Activated naive CD4-positive, alpha-beta T cell treated with Interleukin-2 at 50 U/mL for 16 hours (primary cell): ENCODE data around the gene FGD4.

ENCODE experiments used
- DNase-seq: peaks from one replicate; pipeline ENCODE4 v3.0.0-alpha.2; 2020

Gene FGD4

DNA sequence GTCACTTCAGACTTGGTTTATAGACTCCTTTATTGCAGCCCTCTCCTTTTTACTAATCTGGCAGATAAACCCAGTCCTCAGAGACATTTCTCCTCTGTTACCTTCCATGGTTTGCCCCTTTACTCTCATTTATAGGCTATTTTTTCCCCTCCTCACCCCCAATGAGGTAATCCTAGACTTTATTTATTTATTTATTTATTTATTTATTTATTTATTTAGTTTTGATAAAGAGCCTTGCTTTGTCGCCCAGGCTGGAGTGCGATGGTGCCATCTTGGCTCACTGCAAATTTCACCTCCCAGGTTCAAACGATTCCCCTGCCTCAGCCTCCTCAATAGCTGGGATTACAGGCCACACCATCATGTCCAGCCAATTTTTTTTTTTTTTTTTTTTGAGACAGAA, 8.4 kb downstream of the FGD4 start:
- DNase-seq: no peak

DNA sequence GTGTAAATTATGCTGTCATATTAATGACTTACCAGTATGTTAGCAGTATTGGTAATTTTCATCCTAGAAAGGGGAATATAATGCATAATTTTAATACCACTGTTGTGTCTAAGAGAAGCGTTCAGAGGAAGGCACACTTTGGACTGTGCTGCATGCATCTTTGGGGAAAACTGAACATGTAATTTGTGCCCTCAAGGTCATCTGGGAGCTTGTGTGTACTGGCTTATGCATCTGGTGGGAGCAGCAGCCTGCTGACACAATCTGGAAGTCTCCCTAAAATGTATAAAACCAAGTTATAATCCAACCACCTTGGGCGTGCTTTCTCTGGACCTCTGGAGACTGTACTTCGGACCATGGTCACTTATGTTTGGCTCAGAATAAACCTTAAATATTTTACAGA, 14.1 kb downstream of the FGD4 start:
- DNase-seq: no peak

DNA sequence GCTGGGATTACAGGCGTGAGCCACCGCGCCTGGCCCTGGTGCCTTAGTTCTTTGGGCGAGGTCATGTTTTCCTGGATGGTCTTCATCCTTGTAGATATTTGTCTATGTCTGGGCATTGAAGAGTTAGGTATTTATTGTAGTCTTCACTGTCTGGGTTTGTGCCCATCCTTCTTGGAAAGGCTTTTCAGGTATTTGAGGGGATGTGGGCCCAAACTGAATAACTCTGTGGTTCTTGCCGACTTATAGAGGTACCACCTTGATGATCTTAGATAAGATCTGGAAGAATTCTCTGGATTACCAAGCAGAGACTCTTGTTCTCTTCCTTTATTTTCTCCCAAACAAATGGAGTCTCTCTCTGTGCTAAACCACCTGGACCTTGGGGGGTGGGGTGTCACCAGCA, 18.9 kb downstream of the FGD4 start:
- no peak for DNase-seq

DNA sequence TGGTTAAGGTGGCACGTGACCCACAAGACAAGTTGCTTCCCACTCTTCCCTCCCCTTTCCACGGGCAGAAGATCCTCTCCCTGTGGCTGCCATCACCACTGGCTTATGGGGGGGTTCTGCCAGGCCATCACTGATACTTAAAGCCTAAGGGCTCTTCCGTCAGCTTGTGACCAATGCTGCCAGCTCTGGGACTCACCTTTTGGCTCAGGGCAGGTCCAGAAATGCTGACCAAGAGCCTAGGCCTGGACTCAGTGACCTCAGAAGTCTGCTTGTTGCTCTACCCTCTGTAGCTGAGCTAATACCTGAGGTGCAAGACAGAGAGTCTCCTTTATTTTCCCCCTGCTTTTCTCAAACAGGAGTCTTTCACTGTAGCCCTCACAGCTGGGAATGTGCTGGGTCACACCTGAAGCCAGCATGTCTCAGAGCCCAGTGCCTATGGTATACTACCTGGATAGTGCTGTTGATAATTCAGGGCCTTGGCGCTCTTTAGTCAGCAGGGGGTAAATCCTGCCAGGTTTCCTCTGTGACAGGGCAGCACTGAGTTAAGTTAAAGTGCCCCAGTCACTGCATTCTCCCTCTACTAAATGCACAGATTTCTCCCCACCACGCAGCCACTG, 19.7 kb downstream of the FGD4 start:
- no peak for DNase-seq

DNA sequence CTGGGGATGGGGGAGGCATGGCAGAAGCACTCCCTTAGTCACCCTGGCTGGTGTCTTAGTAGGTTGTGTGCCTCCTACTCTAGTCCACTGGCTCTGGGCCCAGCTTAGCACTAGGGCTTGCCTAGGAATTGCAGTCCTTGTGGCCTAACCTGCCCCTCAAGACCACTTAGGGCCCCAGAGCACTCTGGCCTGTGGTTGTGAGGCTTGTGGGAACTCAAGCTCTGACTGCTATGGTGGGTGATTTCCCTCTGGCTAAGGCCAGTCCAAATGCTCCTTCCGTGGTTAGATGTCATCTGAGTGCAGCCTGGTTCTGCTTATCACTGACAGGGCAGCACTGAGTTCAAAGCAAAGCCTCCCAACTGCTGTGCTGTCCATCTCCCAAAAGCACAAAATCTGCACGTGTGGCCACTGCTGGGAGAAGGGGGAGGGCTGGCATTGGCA, 20.2 kb downstream of the FGD4 start:
- no peak for DNase-seq

DNA sequence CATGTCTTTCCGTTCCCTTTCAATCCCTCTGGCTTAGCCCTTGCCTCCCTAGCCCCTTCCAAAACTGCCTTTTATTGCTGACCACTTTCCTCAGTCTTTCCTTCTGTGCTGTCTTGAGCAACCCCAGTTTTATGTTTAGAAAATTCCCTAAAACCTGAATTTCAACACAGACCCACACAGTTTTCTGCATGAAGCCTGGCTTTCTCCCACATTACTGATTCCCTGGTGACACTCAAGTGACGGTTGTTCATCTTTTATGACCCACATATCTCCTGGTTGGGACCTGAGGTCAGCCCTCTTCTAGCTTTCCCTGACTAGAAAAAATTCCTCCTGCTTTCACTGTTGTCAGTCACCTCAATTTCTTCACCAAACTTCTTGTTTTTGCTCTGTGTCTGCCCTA, 21.0 kb downstream of the FGD4 start:
- no peak for DNase-seq

DNA sequence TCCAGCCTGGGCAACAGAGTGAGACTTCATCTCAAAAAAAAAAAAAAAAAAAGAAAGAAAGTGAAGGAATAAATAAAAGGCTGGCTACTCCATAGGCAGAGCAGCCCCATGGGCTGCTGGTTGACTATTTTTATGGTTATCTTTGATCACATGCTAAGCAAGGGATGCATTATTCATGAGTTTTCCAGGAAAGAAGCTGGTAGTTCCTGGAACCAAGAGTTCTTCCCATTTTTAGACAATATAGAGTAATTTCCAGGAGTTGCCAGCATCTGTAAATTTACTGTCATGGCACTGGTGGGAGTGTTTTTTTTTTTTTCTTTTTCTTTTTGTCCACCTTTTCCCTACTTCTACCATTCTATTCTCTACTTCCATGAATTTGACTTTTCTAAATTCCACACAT, 24.2 kb downstream of the FGD4 start:
- no peak for DNase-seq

DNA sequence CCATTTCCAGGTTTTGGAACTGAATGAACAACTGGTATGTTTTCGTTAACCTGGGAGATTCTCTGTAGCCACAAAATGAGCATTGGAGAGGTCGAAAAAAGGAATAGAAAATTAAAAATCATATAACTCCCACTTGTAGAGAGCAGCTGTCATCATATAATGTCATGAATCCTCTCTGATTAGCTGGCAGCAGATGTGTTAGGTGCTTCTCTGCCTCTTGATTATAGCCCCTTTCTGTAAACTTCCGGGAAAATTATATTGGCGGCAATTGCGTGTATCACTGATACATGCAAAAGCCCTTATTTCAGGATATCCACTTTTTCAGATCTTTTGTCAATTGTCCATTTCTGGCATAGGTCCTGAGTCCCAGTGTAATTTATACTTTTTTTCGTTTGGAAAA, 31.7 kb downstream of the FGD4 start:
- DNase-seq: no peak

DNA sequence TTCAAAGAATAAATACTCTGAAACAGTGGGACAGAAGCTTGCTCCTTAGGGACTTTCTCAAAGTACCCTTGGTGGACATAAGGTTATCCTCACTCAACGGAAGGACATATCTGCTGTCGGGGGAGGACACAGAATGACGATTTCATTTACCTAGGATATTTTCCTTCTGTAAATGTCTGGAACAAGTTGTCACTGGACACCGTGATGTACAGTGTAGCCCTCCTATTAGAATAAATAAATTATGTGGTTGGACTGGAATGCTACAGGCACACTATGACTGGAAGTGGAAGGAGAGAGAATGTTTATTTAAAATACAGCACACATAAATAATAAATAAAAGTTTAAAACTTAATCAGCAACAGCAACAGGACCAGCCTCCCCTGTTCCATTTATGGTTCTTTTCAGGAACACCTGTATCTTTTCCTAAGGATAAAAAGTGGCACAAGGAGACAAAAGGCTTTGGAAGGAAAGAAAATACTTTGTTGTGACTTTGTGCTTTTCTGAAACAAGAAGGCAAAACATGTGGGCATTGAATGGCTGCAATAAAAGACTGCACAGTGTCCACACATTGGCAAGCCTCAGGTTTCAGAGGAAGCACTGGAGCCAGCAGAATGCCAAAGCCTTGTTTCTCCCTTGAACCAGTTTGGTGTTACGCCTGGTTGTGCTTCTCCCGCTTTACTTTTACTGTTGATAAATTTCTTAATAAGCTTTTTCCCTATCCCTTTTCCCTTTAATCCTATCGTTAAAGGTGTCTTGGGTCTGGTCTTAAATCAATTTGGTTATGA, 36.8 kb downstream of the FGD4 start:
- no peak for DNase-seq

DNA sequence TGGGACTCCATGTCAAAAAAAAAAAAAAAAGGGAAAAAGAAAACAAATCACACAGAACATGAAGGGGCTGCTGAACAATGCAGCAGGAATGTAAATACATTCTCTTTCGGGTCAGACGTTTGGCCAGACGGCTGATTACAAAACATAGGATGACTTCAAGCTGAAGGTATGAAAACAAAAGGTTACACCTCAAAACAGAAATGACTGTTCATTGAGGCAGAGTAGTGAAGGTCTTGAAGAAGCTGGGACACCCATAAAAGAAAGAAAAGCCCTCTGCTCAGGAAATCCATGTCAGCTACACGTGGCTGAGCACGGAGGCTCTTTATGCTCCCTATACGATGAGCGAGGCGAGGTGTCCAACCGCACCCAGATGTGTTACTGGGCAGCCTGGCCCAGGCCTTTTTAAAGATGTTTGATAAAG, 37.7 kb downstream of the FGD4 start:
- no peak for DNase-seq

DNA sequence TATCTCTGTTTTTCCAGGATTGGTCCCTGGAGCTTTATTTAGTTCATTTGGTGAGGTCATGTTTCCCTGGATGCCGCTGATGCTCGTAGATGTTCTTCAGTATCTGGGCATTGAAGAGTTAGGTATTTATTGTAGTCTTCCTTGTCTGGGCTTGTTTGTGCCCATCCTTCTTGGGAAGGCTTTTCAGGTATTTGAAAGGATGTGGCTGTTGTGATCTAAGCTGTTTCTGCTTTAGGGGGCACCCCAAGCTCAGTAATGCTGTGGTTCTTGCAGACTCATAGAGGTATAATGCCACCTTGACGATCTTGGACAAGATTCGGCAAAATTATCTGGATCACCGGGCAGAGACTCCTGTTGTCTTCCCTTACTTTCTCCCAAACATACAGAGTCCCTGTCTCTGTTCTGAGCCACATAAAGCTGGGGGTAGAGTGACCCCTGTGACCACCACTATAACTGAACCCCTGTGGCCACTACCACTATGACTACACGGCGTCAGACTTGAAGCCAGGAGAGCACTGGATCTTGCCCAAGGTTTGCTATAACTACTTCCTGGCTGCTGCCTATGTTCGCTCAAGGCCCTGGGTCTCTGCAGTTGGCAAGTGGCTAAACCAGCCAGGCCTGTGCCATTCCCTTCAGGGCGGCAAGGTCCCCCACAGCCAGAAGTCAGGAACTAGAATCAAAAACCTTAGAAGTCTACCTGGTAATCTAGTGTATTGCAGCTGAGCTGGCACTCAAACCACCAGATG, 40.9 kb downstream of the FGD4 start:
- no peak for DNase-seq

DNA sequence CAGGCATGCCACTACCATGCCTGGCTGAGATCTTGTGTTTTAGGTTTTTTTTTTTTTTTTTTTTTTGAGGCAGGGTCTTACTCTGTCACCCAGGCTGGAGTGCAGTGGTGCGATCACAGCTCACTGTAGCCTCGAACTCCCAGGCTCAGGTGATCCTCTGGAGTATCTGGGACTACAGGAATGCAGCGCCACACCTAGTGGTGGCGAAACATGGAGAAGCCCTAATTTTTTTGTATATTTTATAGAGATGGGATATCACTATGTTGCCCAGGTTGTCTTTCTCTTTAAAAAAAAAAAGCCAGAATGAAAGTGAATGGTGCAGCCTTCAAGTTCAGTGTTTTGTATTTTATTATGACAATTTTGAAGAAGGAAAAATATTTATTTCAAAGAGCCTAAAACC, 44.1 kb downstream of the FGD4 start:
- no peak for DNase-seq

DNA sequence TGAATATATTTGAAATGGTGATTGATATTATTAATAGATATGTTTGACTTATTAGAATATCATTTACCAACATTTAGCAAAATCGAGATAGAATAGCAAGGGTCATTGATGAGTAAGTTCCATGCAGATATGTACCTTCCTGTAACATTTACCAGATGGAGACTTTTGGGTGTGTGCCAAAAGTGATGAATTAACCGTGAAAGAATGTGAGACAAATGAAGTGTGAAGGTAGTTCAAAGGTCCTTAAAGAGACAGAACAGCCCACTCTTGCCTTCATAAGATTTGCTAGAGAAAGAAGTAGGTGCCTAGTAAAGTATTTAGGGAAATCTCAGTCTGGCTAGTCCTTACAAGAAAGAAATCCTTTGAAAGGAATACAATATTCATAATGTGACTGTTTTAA, 45.5 kb downstream of the FGD4 start:
- DNase-seq: no peak

DNA sequence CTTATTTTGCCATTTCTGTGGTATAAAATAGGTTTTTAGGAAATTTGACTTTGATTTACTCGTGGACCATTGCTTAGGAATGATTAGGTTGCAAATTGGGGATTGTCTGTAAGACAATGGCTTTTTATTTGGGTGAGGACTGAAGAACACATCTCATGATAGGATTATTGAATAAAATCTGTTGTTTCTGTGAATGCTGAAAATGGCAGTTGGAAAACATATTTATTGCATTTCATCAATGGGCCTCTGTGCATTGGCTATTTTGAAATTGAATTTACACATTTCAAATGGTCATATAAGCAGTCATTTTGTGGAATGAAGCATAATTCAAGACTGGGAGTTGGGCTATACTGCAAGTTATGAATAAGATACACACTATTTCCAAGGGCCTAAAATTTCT, 46.0 kb downstream of the FGD4 start:
- no peak for DNase-seq

DNA sequence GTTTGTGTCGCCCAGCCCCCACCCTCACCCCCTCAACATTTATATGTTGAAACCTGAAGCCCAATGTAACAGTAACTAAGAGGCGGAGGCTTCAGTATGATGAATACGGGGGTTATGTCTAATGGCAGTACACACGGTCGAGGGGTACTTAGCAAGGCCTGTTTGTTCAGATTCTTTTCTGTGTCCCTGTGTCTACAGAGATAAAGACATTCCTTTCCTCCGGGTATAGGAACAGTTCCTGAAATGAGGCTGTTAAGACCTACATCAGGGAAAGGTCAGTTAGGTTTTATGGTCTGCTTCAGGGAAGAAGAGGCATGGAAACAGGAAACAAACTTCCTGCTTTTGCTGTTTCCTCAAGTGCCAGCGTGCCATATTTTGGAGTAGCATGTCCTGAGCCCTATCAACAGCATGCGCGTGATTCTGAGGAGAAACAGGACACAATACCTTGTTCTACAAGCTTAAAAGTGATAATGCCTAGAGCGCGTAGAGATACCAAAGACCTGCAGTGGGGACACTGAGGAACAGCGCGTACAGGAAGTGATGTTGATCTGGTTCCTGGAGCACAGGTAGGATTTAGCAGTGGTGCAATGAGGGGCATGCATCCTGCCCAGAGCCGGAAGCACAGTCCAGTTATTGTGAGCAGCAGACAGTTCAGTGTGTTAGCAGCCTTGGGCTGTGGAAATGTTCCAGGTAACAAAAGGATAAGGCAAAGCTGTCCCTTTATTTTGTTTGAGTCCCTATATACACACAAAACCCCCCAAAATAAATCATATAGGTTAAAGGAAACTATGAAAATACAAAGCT, 47.2 kb downstream of the FGD4 start:
- no peak for DNase-seq

DNA sequence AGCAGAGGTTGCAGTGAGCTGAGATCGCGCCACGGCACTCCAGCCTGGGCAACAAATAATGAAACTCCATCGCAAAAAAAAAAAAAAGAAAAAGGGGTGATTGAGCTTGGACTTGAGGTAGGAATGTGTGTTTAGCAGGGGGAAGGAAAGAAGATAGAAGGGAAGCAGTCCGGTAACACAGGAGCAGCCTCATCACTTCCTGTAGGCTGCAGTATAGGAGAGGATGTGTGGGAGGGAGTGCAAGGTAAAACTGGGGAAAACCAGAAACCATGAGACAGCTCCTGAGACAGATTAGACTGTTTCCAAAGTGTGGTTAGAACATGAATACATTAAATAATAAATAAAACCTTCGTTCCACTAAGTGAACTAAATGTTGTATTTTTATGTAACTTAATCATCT, 49.2 kb downstream of the FGD4 start:
- DNase-seq: no peak

DNA sequence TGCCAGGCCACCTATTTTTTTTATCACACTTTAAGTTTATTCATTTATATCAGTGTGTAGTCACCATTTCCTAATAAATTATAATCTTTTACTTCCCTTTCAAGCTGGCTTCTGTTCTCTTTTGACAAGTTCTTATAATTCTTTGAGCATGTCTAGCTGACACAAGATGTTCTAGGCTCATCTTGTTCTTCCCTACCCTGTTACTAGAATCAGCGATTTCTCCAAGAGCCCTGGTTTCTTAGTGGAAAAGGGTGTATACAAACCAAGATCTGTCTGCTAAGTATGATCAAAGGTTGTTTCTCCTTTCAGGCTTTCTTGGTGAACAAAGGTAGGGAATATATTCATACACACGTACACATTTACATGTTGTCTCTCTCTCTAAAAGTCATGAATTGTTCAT, 51.0 kb downstream of the FGD4 start:
- DNase-seq: no peak

DNA sequence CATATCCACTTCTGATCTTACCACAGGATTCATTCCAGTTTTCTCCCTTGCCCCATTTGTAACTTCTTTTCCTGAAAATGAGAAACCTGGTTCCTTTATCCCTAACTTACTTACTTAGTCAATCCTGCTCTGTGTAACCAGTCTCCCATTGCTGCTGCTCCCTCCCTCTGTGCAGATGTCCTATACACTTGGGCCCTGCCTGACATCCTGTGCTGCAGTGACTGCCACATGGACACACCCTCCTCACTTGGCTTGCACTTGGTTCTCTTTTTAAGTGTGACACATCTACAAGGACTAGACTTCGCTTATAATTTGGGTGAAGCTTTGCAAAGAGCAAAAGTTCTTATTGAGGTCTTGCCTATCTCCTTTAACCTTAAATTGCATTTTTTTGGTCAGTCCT, 51.4 kb downstream of the FGD4 start:
- no peak for DNase-seq

DNA sequence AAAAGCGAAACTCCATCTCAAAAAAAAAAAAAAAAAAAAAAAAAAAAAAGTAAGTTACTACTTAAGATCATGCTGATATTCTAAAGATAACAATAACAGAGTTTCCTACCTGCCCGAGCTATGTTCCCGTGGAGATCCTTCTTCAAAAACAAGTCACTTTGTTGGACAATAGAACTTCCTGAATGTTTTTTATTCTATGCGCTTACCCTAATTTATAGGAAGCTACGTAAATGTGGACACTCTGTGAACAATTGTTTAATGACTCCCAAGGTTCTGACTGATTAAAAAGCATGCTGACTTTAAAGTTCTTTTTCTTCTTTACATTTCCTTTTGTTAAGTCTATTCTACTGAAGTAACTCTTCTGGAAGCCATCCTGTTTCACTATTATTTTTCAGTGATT, 52.5 kb downstream of the FGD4 start:
- no peak for DNase-seq

DNA sequence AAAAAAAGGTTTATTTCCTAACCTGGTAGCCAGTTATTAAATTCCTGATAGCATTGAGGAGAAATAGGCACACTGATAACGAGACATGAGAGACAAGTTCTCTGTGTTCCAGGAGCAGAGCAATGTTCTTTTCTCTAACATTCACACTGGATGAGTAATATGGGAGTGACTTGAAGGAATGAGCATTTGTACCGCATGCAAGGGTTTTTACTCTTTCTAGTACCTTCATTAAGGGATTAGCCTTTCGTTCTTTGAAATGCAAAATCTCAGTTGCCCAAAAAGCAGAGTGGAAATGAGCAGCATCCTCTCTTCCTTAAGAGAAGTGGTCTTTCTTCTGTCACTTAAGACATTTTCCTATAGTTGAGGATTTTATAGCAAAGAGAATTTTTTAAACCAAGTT, 54.7 kb downstream of the FGD4 start:
- DNase-seq: no peak

DNA sequence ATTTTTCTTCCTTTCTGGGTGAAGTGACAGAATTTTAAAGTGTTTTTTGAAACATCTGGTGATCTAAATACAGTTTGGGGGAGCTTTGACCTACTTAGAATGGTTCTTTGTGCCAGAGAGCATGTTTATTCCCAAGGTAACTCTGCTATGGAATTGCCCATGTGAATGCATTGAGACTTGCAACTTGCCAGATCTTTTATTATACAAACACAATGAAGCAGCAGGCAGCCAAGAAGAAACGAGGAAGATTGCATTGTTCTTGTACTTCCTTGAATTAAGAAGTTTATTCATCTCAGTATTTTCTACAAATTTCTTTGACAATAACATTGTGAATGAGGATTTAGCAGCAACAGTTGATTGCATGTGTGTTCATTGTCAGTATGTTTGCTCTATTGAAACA, 55.5 kb downstream of the FGD4 start:
- DNase-seq: no peak

DNA sequence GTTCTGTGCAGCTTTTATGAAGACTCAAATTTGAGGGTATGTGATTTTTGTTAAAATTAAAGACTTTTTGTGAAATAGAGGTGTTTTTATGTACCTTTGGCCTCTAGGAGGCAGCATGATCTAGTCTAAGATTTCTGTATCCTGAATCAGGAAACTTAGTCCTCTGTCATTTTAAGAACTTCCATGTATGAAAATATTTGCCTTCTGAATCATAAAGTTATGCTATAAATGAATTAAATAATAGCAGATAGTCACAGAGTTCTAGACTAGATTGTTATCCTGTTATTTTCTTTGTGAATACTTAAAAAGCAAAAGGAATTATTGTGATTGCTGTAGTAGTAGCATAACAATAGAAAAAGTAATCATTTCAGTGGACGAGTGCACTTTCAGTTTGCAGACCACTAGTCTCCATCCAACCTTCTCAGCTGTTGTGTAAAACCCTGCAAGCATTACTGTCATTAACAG, 56.3 kb downstream of the FGD4 start:
- DNase-seq: no peak
